Measurements from ENCODE around the gene CLN3.

- TF ChIP-seq CTCF (IDR thresholded peaks at IDR 0.05; ENCODE audit: insufficient read depth, low read length, poor library complexity, severe bottlenecking) (no peak), EZH2phosphoT487 (conservative IDR thresholded peaks at IDR 0.05; ENCODE audit: low read length) (no peak)
Measured at GRCh38 chr16:28526201-28527099, 34.6 kb upstream of the CLN3 start.

Data from SU-DHL-6 (cell line).